Measurements from ENCODE around the gene LMF2.

The LMF2 gene

GRCh38 chr22:50502628-50503474 lies 4.7 kb downstream of the LMF2 start:
- CTCF ChIA-PET = interaction anchor here (0.7 to 1.4 kb wide), 3 partner anchors 30 to 227 kb away, joined by 3 read pairs; partner anchors contain the start of gene CHKB
- no peak for DNase-seq (ENCODE audit: extremely low spot score)
- POLR2A ChIA-PET = interaction anchor here (0.9 kb wide), 1 partner anchor 43 kb away, joined by 5 read pairs; no protein-coding TSS in a partner anchor
- no peak for TF ChIP-seq CTCF (IDR thresholded peaks at IDR 0.05; ENCODE audit: control extremely low read depth, extremely low read depth, low read depth, missing control alignments)

- no peak for DNase-seq (ENCODE audit: extremely low spot score)
- ChIA-PET POLR2A (no interaction called here), CTCF (interaction anchor here (1.3 to 1.4 kb wide), 2 partner anchors 80 to 227 kb away, joined by 3 read pairs; partner anchors contain the start of gene CHKB)
- no peak for TF ChIP-seq CTCF (IDR thresholded peaks at IDR 0.05; ENCODE audit: control extremely low read depth, extremely low read depth, low read depth, missing control alignments)
These were observed 5.4 kb downstream of the LMF2 start for GRCh38 chr22:50502096-50502495.

GRCh38 chr22:50500452-50500851 lies 7.0 kb downstream of the LMF2 start:
- ChIA-PET CTCF (interaction anchor here (0.9 to 2.0 kb wide), 3 partner anchors 25 to 120 kb away, joined by 4 to 7 read pairs (median 4); partner anchors contain the start of gene SCO2), POLR2A (interaction anchor here (0.7 kb wide), 2 partner anchors 30 to 60 kb away, joined by 3 to 4 read pairs; no protein-coding TSS in a partner anchor)
- DNase-seq (ENCODE audit: extremely low spot score) = no peak
- no peak for TF ChIP-seq CTCF (IDR thresholded peaks at IDR 0.05; ENCODE audit: control extremely low read depth, extremely low read depth, low read depth, missing control alignments)

GRCh38 chr22:50498322-50498890 lies 9.1 kb downstream of the LMF2 start:
- POLR2A ChIA-PET = interaction anchor here (0.6 to 0.7 kb wide), 2 partner anchors 237 to 574 kb away, joined by 3 to 6 read pairs; partner anchors contain the start of gene MAPK12
- CTCF ChIA-PET = interaction anchor here (0.7 to 2.8 kb wide), 32 partner anchors 8 to 257 kb away, joined by 3 to 12 read pairs (median 4); partner anchors contain the start of genes ADM2, LMF2, MIOX and NCAPH2
- peak; percentile 72 for DNase-seq (ENCODE audit: extremely low spot score)
- TF ChIP-seq CTCF (IDR thresholded peaks at IDR 0.05; ENCODE audit: control extremely low read depth, extremely low read depth, low read depth, missing control alignments) = peak; percentile 75

- no peak for TF ChIP-seq CTCF (IDR thresholded peaks at IDR 0.05; ENCODE audit: control extremely low read depth, extremely low read depth, low read depth, missing control alignments)
- CTCF ChIA-PET = interaction anchor here (0.8 to 2.8 kb wide), 20 partner anchors 9 to 258 kb away, joined by 3 to 12 read pairs (median 8); partner anchors contain the start of genes LMF2, MIOX, NCAPH2 and SCO2
- DNase-seq (ENCODE audit: extremely low spot score) = no peak
- POLR2A ChIA-PET = no interaction called here
These were observed 10.4 kb downstream of the LMF2 start for GRCh38 chr22:50497093-50497492.

- ChIA-PET CTCF (no interaction called here), POLR2A (no interaction called here)
- DNase-seq (ENCODE audit: extremely low spot score) = no peak
- no peak for TF ChIP-seq CTCF (IDR thresholded peaks at IDR 0.05; ENCODE audit: control extremely low read depth, extremely low read depth, low read depth, missing control alignments)
These were observed 16.8 kb downstream of the LMF2 start for GRCh38 chr22:50490531-50491308.
